ENCODE measurements around the gene PLCB1. TPM values are rescaled to one million over a fixed set of nuclear protein-coding genes. Genes with fewer than 3 reads are reported as not detected.

Gene PLCB1
- total RNA-seq, 2 experiments from 2014 or later = 3.1 to 3.6 TPM

- no peak overlapping the region for H3K4me3 Mint-ChIP-seq
- CTCF ChIA-PET = interaction anchor here (0.6 to 2.1 kb wide), 2 partner anchors 44 to 1125 kb away, joined by 3 to 9 read pairs; no protein-coding TSS in a partner anchor
Measured at GRCh38 chr20:8678098-8678776, 546.2 kb downstream of the PLCB1 start.

DNA sequence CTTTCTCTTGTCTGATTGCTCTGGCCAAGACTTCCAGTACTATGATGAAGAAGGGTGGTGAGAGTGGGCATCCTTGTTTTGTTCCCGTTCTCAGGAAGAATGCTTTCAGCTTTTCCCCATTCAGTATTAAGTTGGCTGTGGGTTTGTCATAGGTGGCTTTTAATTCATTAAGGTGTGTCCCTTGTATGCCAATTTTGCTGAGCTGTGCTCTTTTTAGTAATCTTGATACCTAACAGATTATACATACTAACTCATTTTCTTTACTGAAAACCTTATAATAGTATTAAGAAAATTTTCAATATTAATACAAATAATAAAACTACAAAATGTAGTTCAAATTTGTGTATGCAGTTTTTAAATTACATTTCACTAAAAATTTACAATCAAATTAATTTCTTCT lies 557.3 kb downstream of the PLCB1 start:
- no peak overlapping the region for H3K27ac Mint-ChIP-seq
- H3K4me1 Mint-ChIP-seq (ENCODE audit: low read depth) = no peaks in the 10 kb centered on the region
- ChIA-PET POLR2A (no interaction called here), CTCF (no interaction called here)
- no peak for ATAC-seq
- intact Hi-C loops (cut with micrococcal nuclease) = no loop called here
- peaks cover 8% of the 10 kb centered on the region for H3K9me3 Mint-ChIP-seq
- H3K36me3 Mint-ChIP-seq (ENCODE audit: low read depth) = peaks cover 6% of the 10 kb centered on the region
- no peaks in the 10 kb centered on the region for H3K27me3 Mint-ChIP-seq
- no peak overlapping the region for H3K4me3 Mint-ChIP-seq
- TF ChIP-seq, protein P1, sequence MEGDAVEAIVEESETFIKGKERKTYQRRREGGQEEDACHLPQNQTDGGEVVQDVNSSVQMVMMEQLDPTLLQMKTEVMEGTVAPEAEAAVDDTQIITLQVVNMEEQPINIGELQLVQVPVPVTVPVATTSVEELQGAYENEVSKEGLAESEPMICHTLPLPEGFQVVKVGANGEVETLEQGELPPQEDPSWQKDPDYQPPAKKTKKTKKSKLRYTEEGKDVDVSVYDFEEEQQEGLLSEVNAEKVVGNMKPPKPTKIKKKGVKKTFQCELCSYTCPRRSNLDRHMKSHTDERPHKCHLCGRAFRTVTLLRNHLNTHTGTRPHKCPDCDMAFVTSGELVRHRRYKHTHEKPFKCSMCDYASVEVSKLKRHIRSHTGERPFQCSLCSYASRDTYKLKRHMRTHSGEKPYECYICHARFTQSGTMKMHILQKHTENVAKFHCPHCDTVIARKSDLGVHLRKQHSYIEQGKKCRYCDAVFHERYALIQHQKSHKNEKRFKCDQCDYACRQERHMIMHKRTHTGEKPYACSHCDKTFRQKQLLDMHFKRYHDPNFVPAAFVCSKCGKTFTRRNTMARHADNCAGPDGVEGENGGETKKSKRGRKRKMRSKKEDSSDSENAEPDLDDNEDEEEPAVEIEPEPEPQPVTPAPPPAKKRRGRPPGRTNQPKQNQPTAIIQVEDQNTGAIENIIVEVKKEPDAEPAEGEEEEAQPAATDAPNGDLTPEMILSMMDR (IDR thresholded peaks at IDR 0.05) = no peak
- no peak for DNase-seq

More at GRCh38 chr20:8678098-8678776, 546.2 kb downstream of the PLCB1 start:
- POLR2A ChIA-PET = no interaction called here
- DNase-seq (no peak), ATAC-seq (no peak)
- Mint-ChIP-seq H3K4me1 (ENCODE audit: low read depth) (no peaks in the 10 kb centered on the region), H3K36me3 (ENCODE audit: low read depth) (no peaks in the 10 kb centered on the region), H3K27me3 (no peaks in the 10 kb centered on the region), H3K9me3 (no peaks in the 10 kb centered on the region), H3K27ac (no peak overlapping the region)
- TF ChIP-seq, protein P1 (IDR thresholded peaks at IDR 0.05) = no peak
- intact Hi-C loops (cut with micrococcal nuclease) = no loop called here

DNA sequence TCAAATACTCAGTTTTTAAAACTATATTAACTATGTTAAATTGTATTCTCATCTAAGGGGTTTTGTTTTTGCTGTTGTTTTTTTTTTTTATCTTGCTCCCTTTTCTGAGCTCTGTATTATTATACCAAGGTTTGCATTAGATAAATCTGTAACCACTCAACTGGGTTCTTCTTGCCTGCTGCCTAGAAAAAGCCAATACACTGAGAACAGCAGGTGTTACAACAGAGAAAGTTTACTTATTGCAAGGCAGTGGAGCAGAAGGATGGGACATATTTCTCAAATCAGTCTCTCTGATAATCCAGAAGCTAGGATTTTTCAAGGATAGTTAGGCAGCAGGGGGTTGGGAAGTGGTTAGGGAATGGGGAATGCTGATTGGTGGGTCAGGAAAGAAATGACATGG lies 558.0 kb downstream of the PLCB1 start:
- CTCF ChIA-PET = no interaction called here
- DNase-seq = no peak
- H3K36me3 Mint-ChIP-seq (ENCODE audit: low read depth) = peaks cover 6% of the 10 kb centered on the region
- intact Hi-C loops (cut with micrococcal nuclease) = no loop called here
- no peaks in the 10 kb centered on the region for H3K27me3 Mint-ChIP-seq
- TF ChIP-seq, protein P1 (IDR thresholded peaks at IDR 0.05) = no peak
- H3K9me3 Mint-ChIP-seq = peaks cover 8% of the 10 kb centered on the region
- no peak overlapping the region for H3K27ac Mint-ChIP-seq
- no peak for ATAC-seq
- POLR2A ChIA-PET = no interaction called here
- no peaks in the 10 kb centered on the region for H3K4me1 Mint-ChIP-seq (ENCODE audit: low read depth)
- H3K4me3 Mint-ChIP-seq = no peak overlapping the region

- Mint-ChIP-seq H3K36me3 (ENCODE audit: low read depth) (peaks cover 4% of the 10 kb centered on the region), H3K9me3 (peaks cover 6% of the 10 kb centered on the region), H3K4me1 (ENCODE audit: low read depth) (no peaks in the 10 kb centered on the region), H3K27me3 (no peaks in the 10 kb centered on the region), H3K27ac (no peak overlapping the region), H3K4me3 (no peak overlapping the region)
- ChIA-PET POLR2A (no interaction called here), CTCF (no interaction called here)
- intact Hi-C loops (cut with micrococcal nuclease) = no loop called here
- ATAC-seq = no peak
- TF ChIP-seq, protein P1 (IDR thresholded peaks at IDR 0.05) = no peak
- DNase-seq = no peak
Measured at GRCh38 chr20:8693709-8694108, 561.6 kb downstream of the PLCB1 start.

DNA sequence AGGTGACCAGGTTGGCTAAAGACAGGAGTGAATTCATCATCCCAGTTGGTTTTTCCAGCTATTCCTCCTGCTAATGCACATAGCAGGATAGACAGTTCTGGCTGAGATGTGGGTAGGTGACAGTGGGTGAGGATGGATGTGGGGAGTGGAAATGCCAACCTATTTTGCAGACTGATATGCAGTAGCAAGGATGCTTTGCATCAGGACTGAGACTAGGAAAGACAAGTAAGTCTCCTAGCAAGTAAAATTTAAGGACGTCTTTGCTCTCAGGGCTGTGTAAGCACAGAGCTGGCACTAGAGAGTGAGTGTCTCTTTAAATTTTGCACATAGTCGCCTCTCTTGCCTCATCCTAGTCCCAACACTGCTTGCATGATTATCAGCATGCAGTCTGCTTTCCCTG lies 568.7 kb downstream of the PLCB1 start:
- H3K27me3 Mint-ChIP-seq = no peaks in the 10 kb centered on the region
- H3K27ac Mint-ChIP-seq = no peak overlapping the region
- H3K4me3 Mint-ChIP-seq = no peak overlapping the region
- POLR2A ChIA-PET = no interaction called here
- no peak for ATAC-seq
- no peaks in the 10 kb centered on the region for H3K4me1 Mint-ChIP-seq (ENCODE audit: low read depth)
- CTCF ChIA-PET = interaction anchor here (1.3 kb wide), 1 partner anchor 21 kb away, joined by 4 read pairs; no protein-coding TSS in a partner anchor
- no peaks in the 10 kb centered on the region for H3K9me3 Mint-ChIP-seq
- DNase-seq = no peak
- no peaks in the 10 kb centered on the region for H3K36me3 Mint-ChIP-seq (ENCODE audit: low read depth)
- TF ChIP-seq, protein P1 (IDR thresholded peaks at IDR 0.05) = no peak
- intact Hi-C loops (cut with micrococcal nuclease) = no loop called here
